ENCODE results near the gene EYS. TPM values are rescaled to one million over a fixed set of nuclear protein-coding genes. Genes with fewer than 3 reads are reported as not detected.

The EYS gene
- total RNA-seq, 4 donors from 2014 or later, result under 0.01 TPM; not detected in 3

DNA sequence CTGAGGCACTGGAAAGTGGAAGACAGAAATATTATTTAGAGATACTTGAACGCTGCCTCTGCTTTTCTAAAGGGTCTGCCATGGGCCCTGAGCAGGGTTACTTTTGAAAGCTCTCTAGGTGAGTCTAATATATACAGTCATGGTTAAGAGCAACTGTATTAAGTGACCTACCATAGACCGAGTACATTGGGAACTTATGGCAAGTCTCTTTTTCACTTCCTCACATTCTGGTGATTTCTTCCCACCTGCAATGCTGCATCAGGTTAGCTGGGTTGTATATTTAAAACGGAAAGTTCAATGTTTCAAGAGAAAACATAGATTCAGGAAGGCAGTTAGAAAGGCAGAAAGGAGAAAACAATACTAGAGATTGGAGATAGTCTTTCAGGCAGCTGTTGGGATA, 1916.7 kb downstream of the EYS start:
- H3K9me3 ChIP-seq, result no peaks in the 10 kb centered on the region
- no peak overlapping the region for H3K4me3 ChIP-seq
- no peaks in the 10 kb centered on the region for H3K4me1 ChIP-seq
- peaks cover 0 to 9% (median 0%) of the 10 kb centered on the region in 4 donors for H3K27me3 ChIP-seq
- intact Hi-C loops (cut with DNase I), result no loop called here
- DNase-seq (ENCODE audit: extremely low spot score), result no peak
- H3K27ac ChIP-seq (replicated peaks in 1 of 4), result no peak overlapping the region
- 90% methylated on average over 3 of the region's 3 CpGs for WGBS
- H3K36me3 ChIP-seq, result no peaks in the 10 kb centered on the region
- TF ChIP-seq EP300 (IDR thresholded peaks at IDR 0.05) (no peak), POLR2AphosphoS5 (IDR thresholded peaks at IDR 0.05) (no peak), POLR2A (IDR thresholded peaks at IDR 0.05; ENCODE audit: low read depth) (no peak)
- TF ChIP-seq, protein P1, sequence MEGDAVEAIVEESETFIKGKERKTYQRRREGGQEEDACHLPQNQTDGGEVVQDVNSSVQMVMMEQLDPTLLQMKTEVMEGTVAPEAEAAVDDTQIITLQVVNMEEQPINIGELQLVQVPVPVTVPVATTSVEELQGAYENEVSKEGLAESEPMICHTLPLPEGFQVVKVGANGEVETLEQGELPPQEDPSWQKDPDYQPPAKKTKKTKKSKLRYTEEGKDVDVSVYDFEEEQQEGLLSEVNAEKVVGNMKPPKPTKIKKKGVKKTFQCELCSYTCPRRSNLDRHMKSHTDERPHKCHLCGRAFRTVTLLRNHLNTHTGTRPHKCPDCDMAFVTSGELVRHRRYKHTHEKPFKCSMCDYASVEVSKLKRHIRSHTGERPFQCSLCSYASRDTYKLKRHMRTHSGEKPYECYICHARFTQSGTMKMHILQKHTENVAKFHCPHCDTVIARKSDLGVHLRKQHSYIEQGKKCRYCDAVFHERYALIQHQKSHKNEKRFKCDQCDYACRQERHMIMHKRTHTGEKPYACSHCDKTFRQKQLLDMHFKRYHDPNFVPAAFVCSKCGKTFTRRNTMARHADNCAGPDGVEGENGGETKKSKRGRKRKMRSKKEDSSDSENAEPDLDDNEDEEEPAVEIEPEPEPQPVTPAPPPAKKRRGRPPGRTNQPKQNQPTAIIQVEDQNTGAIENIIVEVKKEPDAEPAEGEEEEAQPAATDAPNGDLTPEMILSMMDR (IDR thresholded peaks at IDR 0.05), result no peak

DNA sequence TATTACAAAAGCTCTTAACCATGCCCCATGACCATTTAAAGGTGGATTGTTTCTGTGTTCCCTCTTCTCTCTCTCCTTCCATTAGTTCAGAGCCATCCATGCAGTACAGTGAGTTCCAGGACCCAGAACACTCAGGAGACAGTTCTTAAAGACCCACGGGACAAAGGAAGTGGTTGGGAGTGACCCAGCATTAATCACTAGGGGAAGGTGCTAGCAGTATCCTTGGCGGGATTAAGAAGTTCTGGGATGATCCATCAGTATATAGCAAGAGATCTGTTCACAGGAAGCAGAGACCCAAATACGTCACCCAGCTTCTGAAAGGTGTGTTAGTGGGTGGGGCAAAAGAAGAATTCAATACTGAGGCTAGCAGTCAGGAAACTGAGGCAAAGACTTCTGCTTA, 1917.3 kb downstream of the EYS start:
- no peak overlapping the region for H3K27ac ChIP-seq (replicated peaks in 1 of 4)
- peaks cover 0 to 9% (median 0%) of the 10 kb centered on the region in 4 donors for H3K27me3 ChIP-seq
- no peaks in the 10 kb centered on the region for H3K4me1 ChIP-seq
- DNase-seq (ENCODE audit: extremely low spot score), result no peak
- H3K4me3 ChIP-seq, result no peak overlapping the region
- 57% methylated on average over 3 of the region's 3 CpGs for WGBS
- no peak for TF ChIP-seq POLR2A (IDR thresholded peaks at IDR 0.05; ENCODE audit: low read depth)
- TF ChIP-seq EP300 (IDR thresholded peaks at IDR 0.05), result no peak
- TF ChIP-seq, protein P1 (IDR thresholded peaks at IDR 0.05), result no peak
- no peak for TF ChIP-seq POLR2AphosphoS5 (IDR thresholded peaks at IDR 0.05)
- H3K9me3 ChIP-seq, result no peaks in the 10 kb centered on the region
- H3K36me3 ChIP-seq, result no peaks in the 10 kb centered on the region
- intact Hi-C loops (cut with DNase I), result no loop called here

DNA sequence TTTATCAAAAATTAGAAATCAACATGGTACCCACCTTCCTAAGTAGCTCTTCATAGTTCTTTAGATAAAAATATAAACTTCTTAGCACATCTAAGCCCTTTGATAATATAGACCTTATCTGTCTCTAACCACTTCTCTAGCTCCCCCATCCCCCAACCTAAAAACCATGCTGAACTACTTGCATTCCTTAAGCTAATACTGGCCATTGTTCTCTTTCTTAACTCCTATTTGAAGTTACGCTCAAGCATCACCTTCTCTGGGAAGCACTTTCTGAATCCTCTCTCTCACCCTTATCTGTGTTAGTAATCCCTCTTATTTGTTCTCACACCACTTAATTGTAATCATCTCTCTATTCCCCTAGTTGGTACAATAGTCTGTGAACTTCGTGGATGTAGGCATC, 1918.5 kb downstream of the EYS start:
- DNase-seq (ENCODE audit: extremely low spot score), result no peak
- H3K9me3 ChIP-seq, result no peaks in the 10 kb centered on the region
- peaks cover 0 to 9% (median 0%) of the 10 kb centered on the region in 4 donors for H3K27me3 ChIP-seq
- no peaks in the 10 kb centered on the region for H3K4me1 ChIP-seq
- WGBS, result 76% methylated on average over 2 of the region's 2 CpGs
- intact Hi-C loops (cut with DNase I), result no loop called here
- H3K36me3 ChIP-seq, result no peaks in the 10 kb centered on the region
- TF ChIP-seq, protein P1 (IDR thresholded peaks at IDR 0.05), result no peak
- TF ChIP-seq POLR2AphosphoS5 (IDR thresholded peaks at IDR 0.05) (no peak), EP300 (IDR thresholded peaks at IDR 0.05) (no peak), POLR2A (IDR thresholded peaks at IDR 0.05; ENCODE audit: low read depth) (no peak)
- no peak overlapping the region for H3K27ac ChIP-seq (replicated peaks in 1 of 4)
- no peak overlapping the region for H3K4me3 ChIP-seq

DNA sequence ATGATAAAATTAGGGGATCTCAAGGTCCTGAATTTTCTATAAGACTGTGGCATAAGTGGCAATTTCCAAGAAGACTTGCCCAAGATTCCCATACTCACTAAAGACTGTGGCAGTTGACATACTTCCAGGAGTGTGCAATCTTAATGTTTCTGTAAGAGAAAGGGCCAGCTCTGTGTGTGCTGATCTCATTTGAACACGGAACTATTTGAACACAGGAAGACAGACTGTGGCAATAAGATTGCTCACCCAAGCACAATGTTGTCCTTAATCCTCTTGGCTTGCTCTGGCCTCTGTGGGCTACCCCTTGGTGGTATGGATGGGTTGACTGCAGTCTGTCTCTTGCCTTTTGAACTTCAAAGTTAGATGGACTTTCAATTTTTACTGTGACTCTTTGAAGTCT, 1920.0 kb downstream of the EYS start:
- no peaks in the 10 kb centered on the region for H3K4me1 ChIP-seq
- TF ChIP-seq POLR2A (IDR thresholded peaks at IDR 0.05; ENCODE audit: low read depth) (no peak), EP300 (IDR thresholded peaks at IDR 0.05) (no peak), POLR2AphosphoS5 (IDR thresholded peaks at IDR 0.05) (no peak)
- TF ChIP-seq, protein P1 (IDR thresholded peaks at IDR 0.05), result no peak
- peaks cover 0 to 9% (median 0%) of the 10 kb centered on the region in 4 donors for H3K27me3 ChIP-seq
- WGBS, result 89% methylated on average over 1 of the region's 1 CpG
- no peaks in the 10 kb centered on the region for H3K9me3 ChIP-seq
- H3K27ac ChIP-seq (replicated peaks in 1 of 4), result no peak overlapping the region
- no peaks in the 10 kb centered on the region for H3K36me3 ChIP-seq
- intact Hi-C loops (cut with DNase I), result no loop called here
- DNase-seq (ENCODE audit: extremely low spot score), result no peak
- H3K4me3 ChIP-seq, result no peak overlapping the region

DNA sequence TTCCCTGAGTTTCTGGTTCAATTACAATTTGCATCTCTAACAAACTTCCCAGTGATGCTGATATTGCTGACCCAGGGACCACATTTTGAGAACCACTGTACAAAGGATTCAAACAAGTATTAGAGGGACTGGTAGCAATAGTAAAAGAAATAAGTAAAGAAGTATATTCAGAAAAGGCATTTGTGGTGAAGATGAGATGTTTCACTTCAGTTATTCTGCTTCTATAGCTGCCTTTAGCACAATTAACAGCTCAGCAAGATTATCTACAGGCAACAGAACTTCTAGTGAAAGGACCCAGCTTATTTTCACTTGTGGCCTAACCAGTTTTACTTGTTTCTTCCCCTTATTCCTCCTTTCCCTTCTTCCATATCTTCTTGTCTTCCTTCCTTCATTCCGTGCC, 1922.0 kb downstream of the EYS start:
- peaks cover 0 to 4% (median 2%) of the 10 kb centered on the region in 4 donors for H3K9me3 ChIP-seq
- H3K27me3 ChIP-seq, result peaks cover 0 to 4% (median 0%) of the 10 kb centered on the region in 4 donors
- no peak overlapping the region for H3K27ac ChIP-seq (replicated peaks in 1 of 4)
- TF ChIP-seq, protein P1 (IDR thresholded peaks at IDR 0.05), result no peak
- TF ChIP-seq EP300 (IDR thresholded peaks at IDR 0.05) (no peak), POLR2AphosphoS5 (IDR thresholded peaks at IDR 0.05) (no peak), POLR2A (IDR thresholded peaks at IDR 0.05; ENCODE audit: low read depth) (no peak)
- WGBS, result 90% methylated on average over 1 of the region's 1 CpG
- H3K36me3 ChIP-seq, result no peaks in the 10 kb centered on the region
- H3K4me1 ChIP-seq, result no peaks in the 10 kb centered on the region
- DNase-seq (ENCODE audit: extremely low spot score), result no peak
- intact Hi-C loops (cut with DNase I), result no loop called here
- H3K4me3 ChIP-seq, result no peak overlapping the region
